ES-I3 (cell line): ENCODE data around the gene CCDC34.
"Not testable (repeated sequence)": the region's sequence is repeated elsewhere in the genome, so short reads cannot be mapped to it uniquely, and the experiment has no call there.

Source experiments
- H3K36me3 ChIP-seq: 2 replicates; pipeline ENCODE4 v1.6.1; 2013; ENCODE audit warnings: mild to moderate bottlenecking, low read length, control low read depth, moderate library complexity; ENCODE audit not compliant: insufficient read depth
- H3K4me1 ChIP-seq: 2 replicates; pipeline ENCODE4 v1.6.1; 2013; ENCODE audit warnings: mild to moderate bottlenecking, control low read depth, low read length; ENCODE audit not compliant: insufficient read depth
- H3K9ac ChIP-seq: 2 replicates; pipeline ENCODE4 v1.6.1; 2013; ENCODE audit warnings: low read depth, mild to moderate bottlenecking, low read length, moderate library complexity
- H3K9me3 ChIP-seq: 2 replicates; pipeline ENCODE4 v1.6.1; 2013; ENCODE audit warnings: mild to moderate bottlenecking, low read length, moderate library complexity; ENCODE audit not compliant: control insufficient read depth, insufficient read depth

The CCDC34 gene

GRCh38 chr11:27347359-27348339 is 15.4 kb downstream of the CCDC34 start:
- Histone ChIP-seq H3K9ac (no peak overlapping the region), H3K36me3 (no peaks in the 10 kb centered on the region), H3K4me1 (peaks cover 15% of the 10 kb centered on the region; the same call in 1 of the 2 replicates), H3K9me3 (no peaks in the 10 kb centered on the region)

- no peaks in the 10 kb centered on the region for H3K4me1 ChIP-seq
- H3K36me3 ChIP-seq = no peaks in the 10 kb centered on the region
- no peaks in the 10 kb centered on the region for H3K9me3 ChIP-seq
- no peak overlapping the region for H3K9ac ChIP-seq
Observed at GRCh38 chr11:27339941-27340340, 23.1 kb downstream of the CCDC34 start.

GRCh38 chr11:27334764-27335163 is 28.3 kb downstream of the CCDC34 start:
- not testable (repeated sequence) for H3K9me3 ChIP-seq, H3K9ac ChIP-seq, H3K36me3 ChIP-seq, H3K4me1 ChIP-seq

GRCh38 chr11:27331981-27332380 is 31.0 kb downstream of the CCDC34 start:
- H3K9ac ChIP-seq = no peak overlapping the region
- H3K4me1 ChIP-seq = peaks cover 4% of the 10 kb centered on the region; the same call in 1 of the 2 replicates
- H3K9me3 ChIP-seq = no peaks in the 10 kb centered on the region
- H3K36me3 ChIP-seq = no peaks in the 10 kb centered on the region

GRCh38 chr11:27330633-27331270 is 32.3 kb downstream of the CCDC34 start:
- H3K9ac ChIP-seq = no peak overlapping the region
- H3K9me3 ChIP-seq = no peaks in the 10 kb centered on the region
- H3K4me1 ChIP-seq = peaks cover 4% of the 10 kb centered on the region; the same call in 1 of the 2 replicates
- H3K36me3 ChIP-seq = no peaks in the 10 kb centered on the region

- H3K36me3 ChIP-seq = no peaks in the 10 kb centered on the region
- peaks cover 4% of the 10 kb centered on the region; the same call in 1 of the 2 replicates for H3K4me1 ChIP-seq
- H3K9me3 ChIP-seq = no peaks in the 10 kb centered on the region
- no peak overlapping the region for H3K9ac ChIP-seq
Observed at GRCh38 chr11:27329867-27330632, 33.0 kb downstream of the CCDC34 start.

GRCh38 chr11:27328614-27329013 is 34.4 kb downstream of the CCDC34 start:
- Histone ChIP-seq H3K9ac (no peak overlapping the region), H3K36me3 (no peaks in the 10 kb centered on the region), H3K4me1 (peaks cover 4% of the 10 kb centered on the region; the same call in 1 of the 2 replicates), H3K9me3 (no peaks in the 10 kb centered on the region)

- H3K36me3 ChIP-seq, H3K9me3 ChIP-seq, H3K9ac ChIP-seq, H3K4me1 ChIP-seq: not testable (repeated sequence)
Observed at GRCh38 chr11:27327064-27327463, 36.0 kb downstream of the CCDC34 start.

- H3K4me1 ChIP-seq = peaks cover 18% of the 10 kb centered on the region; the same call in 1 of the 2 replicates
- H3K9me3 ChIP-seq, H3K9ac ChIP-seq, H3K36me3 ChIP-seq: not testable (repeated sequence)
Observed at GRCh38 chr11:27322196-27322595, 40.8 kb downstream of the CCDC34 start.

- H3K4me1 ChIP-seq = peaks cover 18% of the 10 kb centered on the region; the same call in 1 of the 2 replicates
- H3K36me3 ChIP-seq, H3K9ac ChIP-seq, H3K9me3 ChIP-seq: not testable (repeated sequence)
Observed at GRCh38 chr11:27321340-27321739, 41.7 kb downstream of the CCDC34 start.

- H3K9ac ChIP-seq = no peak overlapping the region
- H3K4me1 ChIP-seq = peaks cover 18% of the 10 kb centered on the region; the same call in 1 of the 2 replicates
- H3K36me3 ChIP-seq = no peaks in the 10 kb centered on the region
- H3K9me3 ChIP-seq = peaks cover 2% of the 10 kb centered on the region; the same call in 1 of the 2 replicates
Observed at GRCh38 chr11:27319072-27319471, 43.9 kb downstream of the CCDC34 start.

GRCh38 chr11:27317751-27318150 is 45.3 kb downstream of the CCDC34 start:
- Histone ChIP-seq H3K36me3 (no peaks in the 10 kb centered on the region), H3K9me3 (peaks cover 2% of the 10 kb centered on the region; the same call in 1 of the 2 replicates), H3K4me1 (peaks cover 18% of the 10 kb centered on the region; the same call in 1 of the 2 replicates), H3K9ac (no peak overlapping the region)

GRCh38 chr11:27315836-27316235 is 47.2 kb downstream of the CCDC34 start:
- no peak overlapping the region for H3K9ac ChIP-seq
- H3K36me3 ChIP-seq = no peaks in the 10 kb centered on the region
- H3K4me1 ChIP-seq = peaks cover 18% of the 10 kb centered on the region; the same call in 1 of the 2 replicates
- H3K9me3 ChIP-seq = 0 out of 2 replicates have a peak, but pooled peaks cover 2% of the 10 kb centered on the region
